GM21576 (cell line): ENCODE measurements around the gene GNAI2.

Experiments
- ATAC-seq: cut with Tn5 transposase; IDR thresholded peaks from one replicate; pipeline ENCODE4 v1.9.1; 2021; ENCODE audit warnings: mild to moderate bottlenecking, moderate library complexity; ENCODE audit not compliant: unreplicated experiment

GNAI2 gene

DNA sequence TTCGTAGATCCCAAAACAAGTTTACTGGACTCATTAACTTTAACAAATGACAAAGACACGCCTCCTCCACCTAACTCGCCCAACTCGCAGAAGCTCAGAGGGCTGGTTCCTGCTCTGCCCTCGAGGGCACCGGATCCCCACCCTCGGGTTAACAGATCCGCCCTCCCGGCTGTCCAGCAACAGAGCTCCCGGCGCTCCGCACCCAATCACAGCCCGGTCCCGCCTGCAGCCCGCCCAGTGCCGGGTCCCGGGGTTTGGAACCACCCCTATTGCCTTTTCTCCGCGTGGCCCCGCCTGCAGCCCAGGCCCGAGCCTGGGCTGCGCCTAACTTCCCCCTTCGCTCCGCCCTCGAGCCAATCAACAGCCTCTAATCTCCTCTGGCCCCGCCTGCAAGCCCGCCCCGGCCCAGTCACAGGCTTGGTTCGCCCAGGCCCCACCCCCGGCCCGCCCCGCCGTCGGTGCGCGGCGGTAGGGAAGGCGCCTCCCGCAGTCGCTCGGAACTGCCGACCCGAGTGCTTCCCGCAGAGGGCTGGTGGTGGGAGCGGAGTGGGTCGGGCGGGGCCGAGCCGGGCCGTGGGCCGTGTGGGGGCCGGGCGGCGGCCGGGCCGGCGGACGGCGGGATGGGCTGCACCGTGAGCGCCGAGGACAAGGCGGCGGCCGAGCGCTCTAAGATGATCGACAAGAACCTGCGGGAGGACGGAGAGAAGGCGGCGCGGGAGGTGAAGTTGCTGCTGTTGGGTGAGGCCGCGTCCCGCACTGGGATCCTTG, at the start of gene GNAI2:
Gene GNAI2, plus strand, starts transcription at position 489 of the 768 bp plus-strand sequence. Its CDS starts 132 bp downstream, at position 621.
- peak; percentile 91 for ATAC-seq

GRCh38 chr3:50187750-50188149, 48.3 kb upstream of the GNAI2 start:
- no peak for ATAC-seq

- ATAC-seq, result no peak
Measured at GRCh38 chr3:50189274-50189673, 46.7 kb upstream of the GNAI2 start.

DNA sequence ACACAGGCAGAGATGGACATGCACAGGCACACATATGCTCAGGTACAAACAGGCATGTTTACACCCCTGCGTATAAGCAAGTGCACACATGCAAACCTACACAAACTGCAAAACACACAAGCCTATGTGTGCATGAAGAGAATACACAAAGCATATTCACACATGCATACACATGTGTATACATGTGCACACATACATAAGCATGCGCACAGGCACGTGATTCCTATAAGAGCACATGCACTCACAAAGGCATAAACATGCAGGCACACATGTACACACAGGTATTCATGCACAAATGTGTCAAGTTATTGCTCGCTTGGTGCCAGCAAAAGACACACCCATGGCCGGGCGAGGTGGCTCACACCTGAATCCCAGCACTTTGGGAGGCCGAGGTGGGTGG, 46.0 kb upstream of the GNAI2 start:
- ATAC-seq, result no peak

DNA sequence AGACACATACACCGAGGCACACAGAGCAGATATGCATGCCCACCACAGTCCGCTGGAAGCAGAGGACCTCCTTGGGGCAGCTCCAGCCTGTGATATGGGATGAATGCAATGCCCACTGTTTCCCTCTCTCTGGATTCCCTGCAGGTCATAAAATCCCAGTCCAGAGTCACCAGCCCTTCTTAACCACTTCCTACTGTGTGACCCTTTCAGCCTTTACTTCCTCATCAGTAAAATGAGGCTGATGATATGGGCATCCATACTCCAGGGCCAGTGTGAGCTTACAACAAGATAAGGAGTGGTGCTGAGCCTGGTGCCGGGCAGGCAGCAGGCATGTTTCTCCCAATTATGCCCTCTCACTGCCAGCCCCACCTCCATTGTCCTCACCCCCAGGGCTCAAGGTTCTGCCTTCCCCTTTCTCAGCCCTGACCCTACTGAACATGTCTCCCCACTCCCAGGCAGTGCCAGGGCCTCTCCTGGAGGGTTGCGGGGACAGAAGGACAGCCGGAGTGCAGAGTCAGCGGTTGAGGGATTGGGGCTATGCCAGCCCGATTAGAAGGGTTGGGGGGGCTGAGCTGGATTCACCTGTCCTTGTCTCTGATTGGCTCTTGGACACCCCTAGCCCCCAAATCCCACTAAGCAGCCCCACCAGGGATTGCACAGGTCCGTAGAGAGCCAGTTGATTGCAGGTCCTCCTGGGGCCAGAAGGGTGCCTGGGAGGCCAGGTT, 44.9 kb upstream of the GNAI2 start, which contains the start of gene GNAT1:
Gene GNAT1, plus strand, starts transcription at position 675 of the 725 bp plus-strand sequence. CDS start 116 bp downstream, outside the sequence.
- no peak for ATAC-seq

DNA sequence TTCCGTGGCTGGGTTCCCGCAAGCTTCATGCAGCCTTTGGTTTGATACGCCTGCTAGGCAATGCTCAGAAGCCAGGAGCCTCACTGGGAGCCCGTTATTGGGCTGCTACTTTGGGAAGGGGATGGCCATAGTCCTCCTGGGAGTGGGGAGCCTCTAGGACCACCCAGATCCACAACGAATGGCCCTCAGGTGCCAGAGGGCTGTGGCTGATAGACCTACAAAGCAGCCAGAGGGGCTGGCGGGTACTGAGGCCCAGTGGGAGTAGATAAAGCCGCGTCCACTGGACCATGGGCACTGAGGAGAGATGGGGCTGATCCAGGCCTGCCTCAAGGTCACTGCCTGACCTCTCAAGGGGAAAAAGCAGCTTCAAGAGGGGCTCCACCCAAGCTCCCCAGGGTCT, 43.9 kb upstream of the GNAI2 start:
- ATAC-seq, result no peak

- ATAC-seq, result no peak
Measured at GRCh38 chr3:50192689-50193141, 43.3 kb upstream of the GNAI2 start.

GRCh38 chr3:50193286-50193685, 42.7 kb upstream of the GNAI2 start:
- no peak for ATAC-seq

- no peak for ATAC-seq
Measured at GRCh38 chr3:50193746-50194127, 42.3 kb upstream of the GNAI2 start.

DNA sequence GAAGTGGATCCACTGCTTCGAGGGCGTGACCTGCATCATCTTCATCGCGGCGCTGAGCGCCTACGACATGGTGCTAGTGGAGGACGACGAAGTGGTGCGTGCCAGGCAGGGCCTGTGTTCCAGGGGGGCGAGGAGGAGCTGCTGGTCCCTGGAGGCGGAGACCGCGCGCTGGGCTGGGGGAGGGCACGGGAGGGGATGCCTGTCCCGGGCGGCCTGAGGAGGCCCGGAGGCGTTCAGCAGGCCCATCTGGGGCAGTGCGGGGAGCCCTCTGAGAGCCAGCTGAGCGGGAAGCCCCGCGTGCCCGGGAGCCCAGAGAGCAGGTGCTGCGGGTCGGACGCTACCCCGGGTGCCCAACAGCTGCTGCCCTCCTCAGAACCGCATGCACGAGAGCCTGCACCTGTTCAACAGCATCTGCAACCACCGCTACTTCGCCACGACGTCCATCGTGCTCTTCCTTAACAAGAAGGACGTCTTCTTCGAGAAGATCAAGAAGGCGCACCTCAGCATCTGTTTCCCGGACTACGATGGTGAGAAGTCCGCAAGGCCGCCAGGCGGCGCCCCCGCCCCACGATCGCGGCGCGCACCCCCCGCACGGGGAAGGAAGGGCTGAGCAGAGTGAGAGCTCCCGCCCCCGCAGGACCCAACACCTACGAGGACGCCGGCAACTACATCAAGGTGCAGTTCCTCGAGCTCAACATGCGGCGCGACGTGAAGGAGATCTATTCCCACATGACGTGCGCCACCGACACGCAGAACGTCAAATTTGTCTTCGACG, 41.7 kb upstream of the GNAI2 start:
- ATAC-seq, result no peak

GRCh38 chr3:50194903-50195500, 41.0 kb upstream of the GNAI2 start:
- ATAC-seq, result no peak

- no peak for ATAC-seq
Measured at GRCh38 chr3:50195501-50196252, 40.3 kb upstream of the GNAI2 start.

GRCh38 chr3:50196253-50196801, 39.7 kb upstream of the GNAI2 start:
- ATAC-seq, result no peak

DNA sequence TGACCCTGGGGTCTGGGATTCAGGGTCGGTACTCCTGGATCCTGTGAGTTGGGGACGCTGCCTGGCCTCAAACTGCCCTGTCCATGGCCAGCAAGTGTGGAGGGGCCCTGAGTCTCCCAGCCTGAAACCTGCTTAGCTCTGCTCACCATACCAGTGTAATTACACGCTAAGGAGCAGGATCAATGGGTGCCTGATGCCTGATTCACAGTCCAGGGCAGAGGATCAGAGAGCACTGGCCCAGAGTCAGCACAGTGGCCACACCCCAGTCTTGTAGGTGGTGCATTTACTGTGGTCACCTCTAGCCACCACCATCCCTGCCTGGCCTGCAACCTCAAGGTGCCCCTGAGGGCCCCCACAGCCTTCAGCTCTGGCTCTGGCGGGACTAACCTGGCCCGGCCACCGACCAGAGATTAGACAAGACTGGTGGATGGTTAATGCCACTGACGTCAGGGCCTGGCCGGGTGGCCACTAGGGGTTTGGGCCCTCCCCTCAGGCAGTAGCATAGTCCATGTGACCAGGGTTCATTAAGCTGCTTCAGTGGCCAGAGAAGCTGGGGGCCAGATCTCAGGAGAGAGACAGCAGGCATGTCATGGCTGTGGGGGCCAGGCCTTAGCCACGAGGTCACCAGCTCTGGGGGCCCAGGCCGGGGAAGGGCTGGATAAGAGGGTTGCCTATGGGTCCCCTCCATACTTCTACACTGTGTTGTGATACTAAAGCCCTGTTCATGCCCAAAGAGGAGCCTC, 34.3 kb upstream of the GNAI2 start:
- no peak for ATAC-seq

GRCh38 chr3:50202353-50203112, 33.5 kb upstream of the GNAI2 start:
- ATAC-seq, result no peak

DNA sequence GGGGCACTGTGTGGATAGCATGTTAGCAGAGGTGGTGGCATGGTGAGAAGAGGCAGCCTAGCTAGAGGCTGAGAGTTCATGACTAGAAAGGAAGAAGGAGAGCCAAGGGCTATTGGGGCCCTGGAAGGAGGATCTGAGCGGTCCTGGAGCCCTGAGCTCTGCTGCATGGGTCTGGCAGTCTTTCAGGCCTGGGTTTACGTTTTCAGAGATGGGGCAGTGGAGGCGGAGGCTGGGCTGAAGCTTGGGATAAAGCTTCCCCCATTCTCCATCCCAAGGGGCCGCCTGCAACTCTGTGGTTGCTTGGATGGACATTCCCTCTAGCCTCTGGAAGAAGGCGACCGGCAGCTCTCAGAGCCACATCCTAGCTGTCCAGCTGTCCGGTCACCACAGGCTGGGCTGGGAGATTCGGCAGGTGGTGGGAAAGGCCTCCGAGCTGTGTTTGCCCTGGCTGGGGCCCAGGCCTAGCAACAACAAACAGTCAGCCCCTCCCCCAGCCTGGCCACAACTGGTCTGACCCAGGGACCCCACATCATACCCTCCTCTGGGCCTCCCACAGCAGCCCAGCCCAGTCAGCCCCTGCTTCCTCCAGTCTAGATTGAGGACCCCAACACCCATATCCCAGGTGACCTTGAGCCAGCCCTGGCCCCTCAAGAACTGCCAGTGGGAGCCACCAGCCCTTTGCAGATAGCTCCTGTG, 32.7 kb upstream of the GNAI2 start:
- no peak for ATAC-seq

DNA sequence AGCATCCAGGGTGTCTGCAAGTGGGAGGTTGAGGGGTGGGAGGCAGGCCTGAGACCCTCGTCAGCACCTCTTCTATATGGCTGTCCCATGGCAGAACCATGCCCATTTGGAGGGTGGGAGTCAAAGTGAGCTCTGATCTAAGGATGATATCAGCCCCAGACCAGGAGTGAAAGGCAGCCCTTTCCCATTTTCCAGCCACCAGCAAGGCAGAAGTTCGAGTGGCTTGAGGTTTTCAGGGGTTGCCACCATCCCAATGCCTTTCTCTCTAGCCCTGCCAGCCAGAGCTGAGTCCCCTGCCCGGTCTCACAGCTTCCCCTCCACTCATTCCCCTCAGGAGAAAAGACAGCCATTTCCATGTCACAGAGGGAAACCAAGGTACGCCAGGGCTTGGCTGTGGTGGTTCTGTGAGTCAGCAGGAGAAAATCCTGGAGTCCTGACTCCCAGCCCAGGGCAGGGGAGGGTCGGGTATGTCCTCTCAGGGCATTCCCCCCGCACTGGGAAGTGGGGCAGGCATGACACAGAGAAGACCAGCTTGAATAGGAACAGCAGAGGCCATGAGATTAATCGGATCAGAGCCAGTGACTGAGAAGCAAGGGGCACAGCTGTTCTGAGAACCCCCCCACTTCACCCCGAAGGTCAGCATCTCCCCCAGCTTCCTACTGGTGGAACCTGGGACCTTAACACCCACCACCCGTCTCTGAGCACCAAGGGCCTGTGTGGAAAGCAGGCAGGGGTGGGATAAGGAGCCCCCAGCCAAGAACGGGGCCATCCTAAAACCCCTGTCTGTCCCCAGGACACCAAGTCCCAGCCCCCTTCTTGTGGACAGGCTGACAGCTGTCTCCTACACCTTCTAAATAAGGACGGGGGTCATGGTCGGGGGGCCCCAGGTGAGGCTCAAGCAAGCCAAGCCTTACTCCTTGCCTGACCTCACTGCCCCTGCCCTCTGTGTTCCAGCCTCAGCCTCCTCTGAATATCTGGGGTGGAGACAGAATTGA, 31.9 kb upstream of the GNAI2 start:
- no peak for ATAC-seq
